H9 (cell line): ENCODE data around the gene PRKCZ. TPM values are rescaled to one million over a fixed set of nuclear protein-coding genes. Genes with fewer than 3 reads are reported as not detected.

Experiments used
- DNase-seq: peaks from one replicate; pipeline ENCODE4 v3.0.0-alpha.2; 2017
- H2AFZ ChIP-seq: one replicate; pipeline ENCODE4 v1.6.1; 2013; ENCODE audit warnings: mild to moderate bottlenecking, low read length, control low read depth, moderate library complexity
- H2AK5ac ChIP-seq: 2 replicates; pipeline ENCODE4 v1.6.1; 2013; ENCODE audit warnings: low read length, control low read depth, mixed read lengths; ENCODE audit not compliant: insufficient read length
- H2BK120ac ChIP-seq: one replicate; pipeline ENCODE4 v1.6.1; 2013; ENCODE audit warnings: low read depth, mild to moderate bottlenecking, low read length, control low read depth, inconsistent platforms; ENCODE audit not compliant: poor library complexity, severe bottlenecking
- H2BK12ac ChIP-seq: 2 replicates; pipeline ENCODE4 v1.6.1; 2013; ENCODE audit warnings: low read length, control low read depth, mixed read lengths, low read depth; ENCODE audit not compliant: insufficient read length
- H2BK15ac ChIP-seq: 2 replicates; pipeline ENCODE4 v1.6.1; 2013; ENCODE audit warnings: low read depth, low read length, control low read depth
- H2BK20ac ChIP-seq: one replicate; pipeline ENCODE4 v1.6.1; 2013; ENCODE audit warnings: low read depth, mild to moderate bottlenecking, low read length, control low read depth, inconsistent platforms; ENCODE audit not compliant: poor library complexity, severe bottlenecking
- H2BK5ac ChIP-seq: 2 replicates; pipeline ENCODE4 v1.6.1; 2013; ENCODE audit warnings: low read length, control low read depth, mixed read lengths; ENCODE audit not compliant: insufficient read length
- H3K14ac ChIP-seq: 2 replicates; pipeline ENCODE4 v1.6.1; 2013; ENCODE audit warnings: low read length, control low read depth; ENCODE audit not compliant: insufficient read depth
- H3K18ac ChIP-seq: 2 replicates; pipeline ENCODE4 v1.6.1; 2013; ENCODE audit warnings: low read depth, mild to moderate bottlenecking, mixed read lengths, low read length, control low read depth; ENCODE audit not compliant: insufficient read length
- H3K23ac ChIP-seq: 2 replicates; pipeline ENCODE4 v1.6.1; 2013; ENCODE audit warnings: low read length, control low read depth, mixed read lengths, low read depth; ENCODE audit not compliant: insufficient read length
- H3K23me2 ChIP-seq: 2 replicates; pipeline ENCODE4 v1.6.1; 2013; ENCODE audit warnings: low read depth, mild to moderate bottlenecking, mixed read lengths, low read length, control low read depth; ENCODE audit not compliant: insufficient read length, poor library complexity, severe bottlenecking
- H3K27ac ChIP-seq: 2 replicates; pipeline ENCODE4 v1.5.1; 2013; ENCODE audit warnings: low read length, control low read depth, mixed read lengths, low read depth; ENCODE audit not compliant: insufficient read length
- H3K27me3 ChIP-seq: 2 replicates; pipeline ENCODE4 v1.6.1; 2013; ENCODE audit warnings: low read length, control low read depth, inconsistent platforms; ENCODE audit not compliant: insufficient read depth
- H3K4ac ChIP-seq: 2 replicates; pipeline ENCODE4 v1.6.1; 2013; ENCODE audit warnings: low read depth, mild to moderate bottlenecking, control low read depth, inconsistent platforms, low read length, moderate library complexity
- H3K4me1 ChIP-seq: 2 replicates; pipeline ENCODE4 v1.6.1; 2013; ENCODE audit warnings: low read length, control low read depth, inconsistent platforms; ENCODE audit not compliant: insufficient read depth
- H3K4me2 ChIP-seq: 2 replicates; pipeline ENCODE4 v1.6.1; 2013; ENCODE audit warnings: low read length, control low read depth, mixed read lengths; ENCODE audit not compliant: insufficient read length, insufficient read depth
- H3K56ac ChIP-seq: 2 replicates; pipeline ENCODE4 v1.6.1; 2013; ENCODE audit warnings: low read depth, mild to moderate bottlenecking, mixed read lengths, low read length, control low read depth; ENCODE audit not compliant: insufficient read length
- H3K79me1 ChIP-seq: 2 replicates; pipeline ENCODE4 v1.6.1; 2013; ENCODE audit warnings: low read depth, mild to moderate bottlenecking, moderate library complexity, low read length, control low read depth, inconsistent platforms; ENCODE audit not compliant: insufficient read depth, poor library complexity, severe bottlenecking
- H3K79me2 ChIP-seq: 2 replicates; pipeline ENCODE4 v1.6.1; 2013; ENCODE audit warnings: low read length, control low read depth, inconsistent platforms; ENCODE audit not compliant: insufficient read depth
- H3K9ac ChIP-seq: 2 replicates; pipeline ENCODE4 v1.6.1; 2013; ENCODE audit warnings: low read length, control low read depth, mixed read lengths; ENCODE audit not compliant: insufficient read length; ENCODE audit errors: extremely low read depth
- H3K9me3 ChIP-seq: one replicate; pipeline ENCODE4 v1.6.1; 2013; ENCODE audit warnings: low read depth, low read length, inconsistent platforms; ENCODE audit not compliant: control insufficient read depth
- H3T11ph ChIP-seq: one replicate; pipeline ENCODE4 v1.6.1; 2013; ENCODE audit warnings: mild to moderate bottlenecking, low read length, control low read depth, inconsistent platforms
- H4K20me1 ChIP-seq: one replicate; pipeline ENCODE4 v1.6.1; 2013; ENCODE audit not compliant: control insufficient read depth, insufficient read length, insufficient read depth
- H4K5ac ChIP-seq: 2 replicates; pipeline ENCODE4 v1.6.1; 2013; ENCODE audit warnings: low read depth, mild to moderate bottlenecking, mixed read lengths, low read length, control low read depth; ENCODE audit not compliant: insufficient read length
- H4K8ac ChIP-seq: replicated peaks from 2 replicates; pipeline ENCODE4 v1.6.1; 2013; ENCODE audit warnings: low read length, control low read depth, mixed read lengths, low read depth; ENCODE audit not compliant: insufficient read length
- H4K91ac ChIP-seq: 2 replicates; pipeline ENCODE4 v1.6.1; 2013; ENCODE audit warnings: low read depth, mild to moderate bottlenecking, moderate library complexity, mixed read lengths, low read length, control low read depth; ENCODE audit not compliant: insufficient read length
- H3K27ac Mint-ChIP-seq, 3 experiments: 2 replicates in 2 of 3; 3 replicates in 1 of 3; pipeline ENCODE4 v1.8.0; 2020 to 2021; ENCODE audit warnings: mixed read lengths in 3 of 3, mild to moderate bottlenecking in 1 of 3, moderate library complexity in 1 of 3
- H3K27me3 Mint-ChIP-seq: 2 replicates; pipeline ENCODE4 v1.8.0; 2021; ENCODE audit warnings: low read depth, mild to moderate bottlenecking, moderate library complexity, mixed read lengths
- H3K36me3 Mint-ChIP-seq, 3 experiments: 2 replicates in 2 of 3; 3 replicates in 1 of 3; pipeline ENCODE4 v1.8.0; 2020 to 2021; ENCODE audit warnings: low read depth in 3 of 3, mixed read lengths in 3 of 3; ENCODE audit not compliant: insufficient read depth in 1 of 3
- H3K4me1 Mint-ChIP-seq, 2 experiments: 2 replicates each; pipeline ENCODE4 v1.8.0; 2020; ENCODE audit warnings: mixed read lengths in 2 of 2
- H3K4me3 Mint-ChIP-seq, 2 experiments: 2 replicates in 1 of 2; 3 replicates in 1 of 2; pipeline ENCODE4 v1.8.0; 2020 to 2021; ENCODE audit warnings: mild to moderate bottlenecking in 2 of 2, mixed read lengths in 2 of 2, moderate library complexity in 1 of 2
- H3K9me3 Mint-ChIP-seq, 2 experiments: 2 replicates in 1 of 2; 3 replicates in 1 of 2; pipeline ENCODE4 v1.8.0; 2020; ENCODE audit warnings: mild to moderate bottlenecking in 2 of 2, mixed read lengths in 2 of 2, moderate library complexity in 1 of 2
- CTCF ChIP-seq: fragments of 200-600 bp; sonication (generic); conservative IDR thresholded peaks from 3 replicates; pipeline ENCODE4 v1.8.0; 2021; ENCODE audit warnings: antibody characterized with exemption, mild to moderate bottlenecking
- WGBS: extraction: QIAGEN DNeasy Blood & Tissue Kit; methylation state at CpG from one replicate; pipeline ENCODE4 v1.1.7; 2013; ENCODE audit warnings: missing lambda C conversion rate, low lambda C conversion rate, mixed read lengths; ENCODE audit not compliant: insufficient read length; ENCODE audit errors: extremely low coverage; 5-methylcytosine and 5-hydroxymethylcytosine counted together
- total RNA-seq: library from RNA; stranded (reverse); gene quantifications from 2 replicates; pipeline ENCODE4 v1.2.1, GENCODE V29; 2021

The PRKCZ gene
- total RNA-seq, 1 experiment from 2014 or later = 48.4 TPM

- Histone ChIP-seq H2BK12ac (no peak overlapping the region), H3T11ph (no peak overlapping the region), H3K4me1 (no peaks in the 10 kb centered on the region), H3K23me2 (peaks cover 6% of the 10 kb centered on the region), H3K4ac (no peak overlapping the region), H2BK15ac (no peak overlapping the region), H4K91ac (no peak overlapping the region), H3K27ac (no peak overlapping the region), H2AK5ac (no peak overlapping the region), H3K27me3 (no peaks in the 10 kb centered on the region), H2AFZ (no peak overlapping the region), H3K9ac (no peak overlapping the region), H2BK120ac (no peak overlapping the region), H2BK20ac (no peak overlapping the region), H3K79me1 (no peaks in the 10 kb centered on the region), H3K18ac (no peak overlapping the region), H4K5ac (no peak overlapping the region), H3K14ac (no peak overlapping the region), H4K8ac (no peak overlapping the region), H3K4me2 (no peak overlapping the region), H2BK5ac (no peak overlapping the region), H4K20me1 (no peaks in the 10 kb centered on the region), H3K9me3 (no peaks in the 10 kb centered on the region), H3K56ac (no peak overlapping the region), H3K23ac (no peak overlapping the region), H3K79me2 (no peaks in the 10 kb centered on the region)
- H3K36me3 Mint-ChIP-seq = no peaks in the 10 kb centered on the region
- peaks cover 18% of the 10 kb centered on the region for H3K27me3 Mint-ChIP-seq
- no peak for DNase-seq
- H3K4me3 Mint-ChIP-seq = peak overlapping the region in 1 of 2 experiments; percentile 53; a peak in 1 of 5 replicates
- no peak overlapping the region for H3K27ac Mint-ChIP-seq
- no peaks in the 10 kb centered on the region for H3K9me3 Mint-ChIP-seq
- peaks cover 2 to 6% of the 10 kb centered on the region in 2 experiments; a peak in 3 of 4 replicates for H3K4me1 Mint-ChIP-seq
- no CpG with 5 or more reads among the region's 21 CpGs for WGBS
- TF ChIP-seq CTCF = no peak
Observed at GRCh38 chr1:2004856-2005255, 45.4 kb upstream of the PRKCZ start.
